ENCODE measurements around the gene C3orf70.

Gene C3orf70, protein sequence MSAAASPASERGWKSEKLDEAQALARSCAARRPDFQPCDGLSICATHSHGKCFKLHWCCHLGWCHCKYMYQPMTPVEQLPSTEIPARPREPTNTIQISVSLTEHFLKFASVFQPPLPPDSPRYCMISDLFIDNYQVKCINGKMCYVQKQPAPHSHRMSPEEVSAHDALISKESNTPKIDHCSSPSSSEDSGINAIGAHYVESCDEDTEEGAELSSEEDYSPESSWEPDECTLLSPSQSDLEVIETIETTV

DNA sequence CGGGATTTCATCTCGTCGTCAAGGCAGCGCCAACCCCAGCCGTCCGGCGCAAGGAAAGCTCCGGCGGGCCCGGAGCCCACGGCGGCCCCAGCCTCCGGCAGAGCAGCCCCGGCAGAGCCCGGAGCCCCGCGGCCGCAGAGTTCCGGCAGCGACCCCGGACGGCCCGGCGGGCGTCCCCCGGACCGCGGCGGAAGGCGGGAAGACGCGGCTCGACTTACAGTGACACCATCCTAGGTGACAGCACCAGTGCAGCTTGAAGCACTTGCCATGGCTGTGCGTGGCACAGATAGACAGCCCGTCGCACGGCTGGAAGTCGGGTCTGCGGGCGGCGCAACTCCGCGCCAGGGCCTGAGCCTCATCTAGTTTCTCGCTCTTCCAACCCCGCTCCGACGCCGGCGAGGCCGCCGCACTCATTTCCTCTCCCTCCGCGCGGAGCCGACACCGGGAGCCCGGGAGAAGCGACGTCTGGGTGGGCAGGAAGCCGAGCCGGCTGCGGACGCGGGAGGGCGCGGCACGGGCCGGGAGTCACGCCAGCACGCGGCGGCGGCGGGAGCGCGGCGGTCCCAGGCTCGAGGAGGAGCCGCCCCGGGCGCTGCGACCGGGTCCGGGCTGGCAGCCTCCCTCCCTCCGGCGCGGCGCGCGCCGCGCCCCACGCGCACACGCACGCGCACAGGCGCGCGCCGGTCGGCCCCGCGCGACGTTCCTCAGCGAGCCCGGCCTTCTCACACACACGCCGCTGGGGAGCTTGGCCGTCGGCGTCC is at the start of gene C3orf70:
TSS of gene C3orf70 (minus strand) at position 651 of the 761 bp plus-strand sequence. CDS start at position 414, 237 bp downstream.
- peak; percentile 2 for DNase-seq

DNA sequence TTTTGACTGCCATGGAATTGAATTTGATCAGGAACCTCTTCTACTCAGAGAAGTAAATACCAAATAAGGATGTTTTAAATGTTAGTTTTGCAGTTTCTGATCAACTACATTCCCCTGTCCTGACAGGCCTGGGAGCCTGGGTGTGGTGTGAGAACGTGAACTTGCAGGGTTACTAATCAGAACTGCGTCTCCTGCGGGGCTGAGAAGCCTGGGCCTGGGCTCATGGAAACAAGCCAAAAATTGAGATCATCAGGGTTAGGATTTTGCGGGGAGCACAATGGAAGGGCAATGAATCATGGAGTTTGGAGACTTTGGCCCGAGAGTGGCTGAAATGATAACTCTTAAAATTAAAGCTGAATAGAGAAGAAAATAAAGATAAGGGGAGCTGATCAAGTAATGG is 47.8 kb upstream of the C3orf70 start:
- no peak for DNase-seq

DNA sequence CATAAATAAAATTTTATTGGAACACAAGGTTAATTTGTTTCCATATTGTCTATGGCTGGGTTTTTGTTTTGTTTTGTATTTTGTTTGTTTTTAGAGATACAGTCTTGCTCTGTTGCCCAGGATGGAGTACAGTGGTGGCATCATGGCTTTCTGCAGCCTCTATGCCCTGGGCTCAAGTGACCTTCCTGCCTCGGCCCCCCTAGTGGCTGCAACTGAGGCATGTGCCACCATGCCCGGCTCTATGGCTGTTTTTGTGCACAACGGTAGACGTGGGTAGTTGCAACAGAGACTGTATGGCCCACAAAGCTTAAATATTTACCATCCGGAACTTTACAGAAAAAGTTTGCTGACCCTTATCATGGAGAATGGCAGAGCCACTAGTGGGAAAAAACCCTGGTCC is 46.8 kb upstream of the C3orf70 start:
- no peak for DNase-seq

DNA sequence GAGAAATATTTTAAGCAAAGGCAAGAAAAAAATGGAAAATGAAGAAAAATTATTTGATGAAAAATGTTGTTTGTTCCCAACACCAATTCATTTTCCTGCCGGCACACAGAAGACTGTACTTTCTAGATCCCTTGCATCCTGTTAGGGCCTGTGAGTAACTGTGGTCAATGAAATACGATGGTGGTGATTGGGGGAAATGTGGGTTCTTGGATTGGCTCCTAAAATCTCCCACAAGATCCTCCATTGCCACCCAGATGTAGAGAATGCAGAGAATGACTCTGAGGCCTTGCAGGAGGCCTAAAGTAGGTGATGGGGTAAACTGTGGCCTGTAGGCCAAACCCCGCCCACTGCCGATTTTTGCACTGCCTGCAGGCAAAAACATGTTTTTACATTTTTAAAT is 46.3 kb upstream of the C3orf70 start:
- no peak for DNase-seq

DNA sequence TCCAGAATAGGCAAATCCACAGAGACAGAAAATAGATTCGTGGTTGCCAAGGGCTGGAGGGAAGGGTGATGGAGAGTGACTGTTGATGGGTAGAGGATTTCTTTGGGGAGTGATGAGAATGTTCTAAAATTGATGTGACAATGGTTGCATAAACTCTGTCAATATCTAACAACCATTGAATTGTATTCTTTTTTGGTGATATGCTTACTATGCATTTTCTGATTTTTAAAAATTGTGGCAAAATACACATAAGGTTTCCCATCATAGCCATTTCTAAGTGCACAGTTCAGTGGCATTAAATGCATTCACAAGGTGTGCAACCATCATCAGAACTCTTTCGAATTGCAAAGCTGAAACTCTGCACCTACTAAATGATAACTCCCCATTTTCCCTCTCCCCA is 44.2 kb upstream of the C3orf70 start:
- DNase-seq, result no peak

DNA sequence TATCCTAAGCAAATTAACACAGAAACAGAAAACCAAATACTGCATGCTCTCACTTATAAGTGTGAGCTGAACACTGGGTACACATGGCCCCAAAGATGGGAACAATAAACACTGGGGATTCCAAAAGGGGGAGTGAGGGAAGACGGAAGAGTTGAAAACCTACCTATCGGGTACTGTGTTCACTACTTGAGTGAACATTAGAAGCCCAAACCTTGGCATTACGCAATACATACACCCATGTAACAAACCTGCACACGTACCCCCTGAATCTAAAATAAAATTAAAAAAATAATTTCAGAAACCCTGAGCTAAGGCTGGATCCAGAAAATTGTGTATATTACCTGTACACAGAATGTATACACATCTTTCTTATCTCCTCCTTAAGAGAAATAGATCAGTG is 42.8 kb upstream of the C3orf70 start:
- DNase-seq, result no peak

DNA sequence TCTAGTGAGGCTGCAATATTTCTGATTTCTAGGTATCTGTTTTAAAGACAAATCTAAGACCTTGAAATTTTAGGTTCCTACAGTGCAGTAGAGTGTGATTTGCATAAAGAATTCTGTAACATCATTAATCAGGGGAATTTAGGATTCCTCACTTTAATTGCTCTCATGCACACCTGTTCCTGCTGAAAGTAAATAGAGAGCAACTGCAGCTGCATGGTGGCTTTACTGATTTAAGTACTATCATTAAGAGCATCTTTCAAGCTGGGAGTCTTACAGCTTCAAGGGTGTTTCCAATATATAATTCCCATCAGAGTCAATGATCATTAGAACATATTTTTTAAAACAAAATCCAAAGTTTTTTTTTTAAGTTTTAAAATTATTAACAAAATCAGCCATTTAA is 36.0 kb upstream of the C3orf70 start:
- DNase-seq, result no peak

DNA sequence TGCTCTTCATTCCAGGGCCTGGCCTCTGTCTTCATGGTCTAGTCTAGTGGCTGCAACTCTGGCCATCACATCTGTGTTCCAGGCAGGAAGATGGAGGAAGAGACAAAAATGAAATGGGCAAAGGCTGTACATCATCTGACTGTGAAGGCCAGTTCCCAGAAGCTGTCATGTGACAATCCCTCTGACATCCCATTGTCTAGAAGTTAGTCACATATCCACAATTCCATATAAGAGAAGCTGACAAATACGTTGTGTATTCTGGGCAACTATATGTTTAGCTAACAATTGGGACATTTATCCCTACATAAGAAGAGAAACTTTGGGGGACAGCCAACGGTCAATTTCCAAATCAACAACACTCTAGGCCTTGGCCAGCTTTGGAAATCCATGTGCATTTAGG is 34.5 kb upstream of the C3orf70 start:
- DNase-seq, result no peak

DNA sequence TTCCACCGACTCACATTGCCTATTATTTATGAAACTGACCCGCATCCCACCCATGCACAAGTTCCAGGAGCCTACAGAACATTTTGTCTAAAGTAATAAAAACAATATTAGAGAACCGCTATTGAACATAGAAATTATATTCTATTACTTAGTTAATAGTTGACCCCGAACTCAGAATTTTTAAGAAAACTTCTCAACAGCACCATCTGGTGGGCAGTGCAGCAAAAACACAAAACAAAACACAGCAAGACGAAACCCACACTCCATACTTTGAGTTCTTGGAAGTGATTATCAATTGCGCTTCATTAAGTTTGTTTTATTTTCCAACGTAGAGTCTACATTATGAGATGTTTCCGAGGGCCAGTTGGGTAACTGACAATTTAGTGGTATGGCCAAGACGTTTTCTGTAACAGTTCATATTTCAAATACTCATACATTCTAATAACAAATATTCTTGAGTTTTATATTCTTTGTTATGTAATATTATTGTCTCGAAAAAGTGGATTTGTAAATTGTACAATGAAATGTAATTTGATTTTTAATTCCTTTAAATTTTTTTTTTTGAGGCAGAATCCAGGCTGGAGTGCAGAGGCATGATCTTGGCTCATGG is 24.0 kb upstream of the C3orf70 start:
- no peak for DNase-seq

DNA sequence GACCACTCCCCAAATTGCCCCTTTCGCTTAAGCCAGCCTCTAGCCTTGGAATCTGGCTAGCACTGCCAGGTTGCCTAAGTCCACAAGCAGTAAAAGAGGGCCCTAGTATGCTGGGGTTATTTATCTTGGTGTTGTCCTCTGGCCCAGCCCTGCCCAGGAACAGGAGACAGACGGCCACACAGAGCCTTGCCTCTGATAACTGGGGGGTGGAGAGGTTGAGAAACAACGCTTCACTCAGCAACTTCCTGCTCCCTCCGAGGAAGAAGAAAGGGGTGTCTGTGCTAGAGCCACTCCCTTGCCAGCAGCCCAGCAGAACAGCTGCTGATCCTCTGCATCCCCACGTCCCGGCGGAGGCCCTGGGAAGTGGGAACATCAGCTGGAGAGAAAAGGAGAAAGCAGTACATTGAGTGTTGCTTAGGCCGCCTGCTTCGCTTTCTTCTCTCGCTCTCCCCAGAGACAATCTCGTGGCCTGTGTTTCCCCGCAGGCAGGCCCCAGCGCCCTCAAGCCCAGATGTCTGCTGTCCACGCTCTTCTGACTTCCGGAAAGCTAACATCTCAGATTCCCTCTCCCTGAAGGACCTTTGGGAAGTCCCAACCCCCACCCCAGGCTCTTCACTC is 22.6 kb upstream of the C3orf70 start:
- DNase-seq, result no peak

DNA sequence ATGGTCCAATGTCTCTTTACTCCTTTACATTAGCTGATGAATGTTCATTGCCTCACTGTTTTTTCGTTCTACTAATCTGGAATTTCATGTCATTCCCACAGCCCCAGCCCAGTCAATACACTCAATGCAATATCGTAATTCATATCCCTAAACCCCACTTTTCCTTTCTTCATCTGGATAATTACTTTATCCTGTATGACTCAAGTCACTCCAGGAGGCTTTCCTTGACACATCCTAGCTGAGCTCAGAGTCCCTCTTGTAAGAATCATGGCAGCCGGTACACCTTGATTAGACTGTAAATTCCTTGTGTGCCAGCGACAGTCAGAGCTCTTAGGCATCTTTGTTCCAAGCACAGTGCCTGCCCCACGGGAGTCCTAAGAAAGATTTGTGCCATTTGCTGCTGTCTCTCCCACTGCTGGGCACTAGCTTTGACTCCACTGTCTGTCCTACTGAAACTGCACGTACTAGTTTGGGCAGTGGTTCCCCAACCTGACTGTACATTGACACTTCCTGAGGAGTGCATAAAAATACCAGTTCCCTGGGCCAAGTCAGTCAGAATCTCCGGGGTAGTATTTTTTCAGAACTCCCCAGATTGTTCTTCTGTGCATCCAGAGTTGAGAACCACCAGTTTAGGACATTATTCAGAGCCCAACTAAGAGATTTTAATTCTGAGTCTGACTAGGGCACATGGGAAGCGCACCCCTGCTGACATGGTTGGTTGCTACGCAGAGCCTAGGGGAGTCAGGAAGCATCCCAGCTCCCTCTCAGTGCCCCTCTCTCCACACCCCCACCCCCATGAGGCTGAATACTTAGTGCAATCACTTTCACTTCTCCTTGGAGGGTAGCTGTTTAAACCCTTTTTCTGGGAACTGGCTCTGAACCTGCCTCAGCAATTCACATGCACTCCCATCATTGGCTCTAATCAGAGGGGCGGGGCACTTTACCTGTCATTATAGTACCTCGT is 19.5 kb upstream of the C3orf70 start:
- DNase-seq, result no peak

DNA sequence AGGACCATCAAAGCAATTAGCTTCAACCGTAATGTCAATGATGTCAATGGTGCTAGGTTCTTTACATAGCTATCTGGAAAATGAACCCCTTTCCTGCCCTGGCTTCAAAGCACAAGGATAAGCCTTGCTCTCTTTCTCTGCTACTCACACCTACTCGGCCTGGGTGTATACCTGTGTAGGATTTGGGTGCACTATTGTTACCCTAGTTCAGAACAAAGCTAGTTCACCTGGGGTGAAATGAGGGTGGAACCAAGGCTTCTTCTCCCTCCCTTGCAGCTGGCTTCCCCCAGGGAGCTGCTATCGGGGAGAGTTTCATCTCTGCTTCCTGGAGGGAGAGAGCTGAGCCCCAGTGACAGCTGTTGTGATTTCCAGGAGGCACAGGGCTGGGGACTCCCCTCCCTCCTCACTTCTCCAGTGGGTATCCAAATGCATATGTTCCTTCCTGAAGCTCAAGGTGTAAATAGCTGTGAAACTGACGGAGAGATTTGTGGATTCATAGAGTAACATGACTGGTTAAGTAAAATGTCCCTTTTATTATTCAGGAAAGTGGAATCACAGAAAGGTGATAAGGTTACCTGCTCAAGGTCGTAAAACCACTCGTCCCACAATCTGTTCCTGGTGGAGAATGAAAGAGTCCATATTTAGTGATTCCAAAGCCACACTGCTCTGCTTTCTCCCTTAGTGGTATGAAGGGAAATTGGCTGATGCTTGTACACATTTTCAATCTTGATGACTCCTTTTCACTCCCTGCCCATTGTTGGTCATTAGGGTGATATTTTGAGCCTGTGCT is 11.8 kb upstream of the C3orf70 start:
- DNase-seq, result no peak

DNA sequence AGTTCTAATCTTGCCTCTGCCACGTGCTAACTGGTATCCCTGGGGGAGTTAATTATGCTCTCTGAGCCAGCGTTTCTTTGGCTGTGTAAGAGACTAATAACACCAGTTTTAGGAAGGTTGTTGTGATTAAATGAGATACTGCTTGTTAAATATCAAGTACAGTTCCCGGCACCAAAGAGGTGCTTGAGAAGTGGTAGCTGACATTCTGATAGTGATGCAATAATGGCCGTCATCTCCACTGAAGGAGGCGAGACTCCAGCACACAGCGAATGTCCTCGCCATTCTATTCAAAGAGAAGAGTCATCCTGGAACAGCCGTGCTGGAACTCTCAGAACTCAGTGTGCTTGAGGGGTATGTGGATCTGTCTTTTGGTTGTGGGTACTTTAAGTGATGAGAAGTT is 9.8 kb upstream of the C3orf70 start:
- DNase-seq, result no peak

DNA sequence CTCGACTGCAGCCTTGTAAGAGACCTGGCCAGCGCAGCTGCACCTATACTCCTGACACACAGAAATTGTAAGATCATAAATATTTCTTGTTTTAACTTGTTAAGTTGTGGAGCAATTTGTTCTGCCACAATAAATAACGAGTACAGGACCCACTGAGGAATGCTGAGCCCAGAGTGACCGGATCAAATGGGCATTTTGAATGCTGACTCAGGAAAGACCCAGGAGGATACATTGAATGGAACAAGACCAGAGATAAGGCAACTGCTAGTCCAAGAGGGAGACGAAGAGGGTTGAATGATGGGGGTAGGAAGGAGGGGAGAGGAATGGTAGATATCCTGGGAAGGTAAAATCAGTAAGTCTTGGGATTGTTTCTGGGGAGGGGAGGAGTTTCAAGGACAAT is 8.9 kb upstream of the C3orf70 start:
- no peak for DNase-seq

DNA sequence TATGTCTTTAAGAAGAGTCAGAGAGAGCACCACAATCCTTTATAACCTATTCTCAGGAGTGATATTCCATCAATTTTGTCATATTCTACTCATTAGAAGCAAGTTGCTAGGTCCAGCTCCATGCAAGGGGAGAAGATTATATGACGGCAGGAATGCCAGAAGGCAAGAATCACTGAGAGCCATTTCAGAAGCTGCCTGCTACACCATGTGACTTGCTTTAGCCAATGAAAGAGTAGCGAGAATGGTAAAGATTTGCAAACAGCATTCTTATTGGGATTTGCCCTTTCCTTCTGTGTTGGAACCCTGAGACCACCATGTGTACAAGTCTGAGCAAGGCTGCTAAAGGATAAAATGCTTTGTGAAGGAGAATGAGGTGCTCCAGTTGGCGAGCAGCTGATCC is 4.5 kb upstream of the C3orf70 start:
- DNase-seq, result no peak

DNA sequence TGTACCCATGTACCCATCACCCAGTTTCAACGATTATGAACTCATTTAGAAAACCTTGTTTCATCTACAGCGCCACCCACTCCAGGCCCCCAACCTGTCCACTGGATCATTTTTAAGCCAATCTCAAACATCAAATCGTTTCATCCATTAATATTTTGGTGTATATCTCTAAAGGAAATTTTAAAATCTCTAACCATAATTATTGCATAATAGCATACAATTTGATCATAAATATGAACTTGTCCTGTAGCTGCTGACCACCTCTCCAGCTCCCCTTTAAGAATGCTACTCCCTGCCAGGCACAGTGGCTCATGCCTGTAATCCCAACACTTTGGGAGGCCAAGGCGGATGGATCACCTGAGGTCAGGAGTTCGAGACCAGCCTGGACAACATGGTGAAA is 2.8 kb upstream of the C3orf70 start:
- no peak for DNase-seq

DNA sequence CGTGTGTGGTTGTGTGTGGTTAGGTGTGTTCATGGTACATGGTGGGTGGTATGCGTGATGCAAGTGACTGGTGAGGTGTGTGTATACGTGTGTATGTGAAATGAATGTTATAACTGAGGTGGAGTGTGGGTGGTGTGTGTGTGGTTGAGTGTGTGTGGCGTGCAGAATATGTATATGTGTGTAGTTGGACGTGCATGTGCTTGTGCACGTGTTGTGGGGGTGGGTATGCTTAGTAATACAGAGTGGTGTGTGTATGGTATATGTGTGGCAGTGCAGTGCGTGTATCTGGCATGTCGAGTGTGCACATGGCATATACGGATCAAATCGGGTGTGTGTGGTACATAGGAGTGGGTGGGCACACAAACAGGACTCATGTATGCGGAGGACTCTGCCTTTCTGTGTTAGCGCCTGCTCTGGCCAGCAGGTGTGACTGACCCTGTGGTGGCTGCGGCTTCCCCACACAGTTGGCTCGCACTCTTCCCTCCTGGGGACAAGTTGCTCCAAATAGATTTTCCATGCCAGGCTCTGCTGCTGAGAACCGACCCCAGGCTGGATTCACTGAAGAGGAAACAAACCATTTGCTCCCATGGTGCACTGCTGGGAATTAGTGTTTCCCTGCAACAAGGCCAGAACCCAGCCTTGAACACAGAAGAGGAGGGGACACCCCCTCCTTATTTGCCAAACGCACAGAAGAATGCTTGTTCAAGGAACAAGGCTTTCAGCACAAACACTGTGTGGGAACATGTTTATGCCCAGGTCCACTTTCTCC is 1.2 kb upstream of the C3orf70 start:
- DNase-seq, result no peak

DNA sequence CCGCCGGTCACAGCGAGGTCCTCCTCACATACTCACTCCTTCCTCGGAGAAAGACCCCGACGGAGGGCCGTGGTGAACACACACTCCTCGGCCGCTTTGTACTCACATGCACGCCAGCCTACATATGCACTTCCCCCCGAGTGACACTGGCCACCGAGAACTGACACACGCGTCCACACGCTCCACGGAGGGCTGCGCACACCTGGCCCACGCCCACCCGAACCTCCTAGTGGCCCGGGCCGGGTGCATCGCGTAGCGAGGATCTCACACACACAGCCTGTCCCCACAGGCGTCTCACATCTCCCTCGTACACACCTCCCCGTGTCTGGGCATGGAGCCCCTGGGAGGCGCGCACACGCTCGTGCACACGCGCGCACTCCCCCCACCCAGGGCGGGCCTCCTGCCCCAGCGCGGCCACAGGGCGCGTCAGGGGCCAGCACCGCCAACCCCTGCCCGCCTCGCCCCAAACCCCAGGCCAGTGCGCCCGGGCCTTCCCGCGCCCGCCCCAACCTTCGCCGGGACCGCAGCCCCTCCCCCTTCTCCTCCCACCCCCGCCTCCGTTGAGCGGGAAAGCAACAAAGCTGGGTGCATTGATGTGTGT is 411 bp upstream of the C3orf70 start:
- DNase-seq, result no peak

DNA sequence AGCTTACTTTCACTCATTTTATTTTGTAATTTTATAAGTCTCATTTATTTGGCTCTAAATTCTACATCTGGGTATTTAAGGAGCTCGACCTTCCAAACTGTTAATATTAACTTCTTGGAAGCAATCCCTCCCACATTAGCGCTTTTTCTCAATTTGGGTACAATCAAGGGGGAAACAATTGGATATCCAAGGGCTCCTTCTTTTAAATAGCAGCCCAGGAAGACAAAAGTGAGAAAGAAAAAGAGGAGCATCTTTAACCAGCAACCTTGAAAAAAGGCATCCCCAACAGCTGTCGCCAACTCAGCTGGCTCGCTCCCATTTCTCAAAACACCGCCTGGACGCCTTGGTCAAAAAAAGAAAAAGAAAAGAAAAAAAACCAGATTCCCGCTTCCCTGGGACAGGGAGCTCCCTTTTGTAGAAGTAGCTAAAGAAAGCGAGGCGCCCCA is 873 bp downstream of the C3orf70 start:
- DNase-seq, result no peak
